HL-60 (cell line): ENCODE data around the gene TRA2A.

Source experiments
- CTCF ChIP-seq: IDR thresholded peaks from one replicate; pipeline ENCODE4 v1.5.1; 2011; ENCODE audit warnings: low read length, control low read depth, inconsistent platforms; ENCODE audit not compliant: insufficient read depth
- GABPA ChIP-seq: IDR thresholded peaks from 2 replicates; pipeline ENCODE4 v1.6.1; 2012; ENCODE audit warnings: low read depth
- SPI1 ChIP-seq: IDR thresholded peaks from 2 replicates; pipeline ENCODE4 v1.6.1; 2012; ENCODE audit warnings: low read depth, mild to moderate bottlenecking, borderline replicate concordance
- TF ChIP-seq, protein P1 (sequence below): IDR thresholded peaks from 2 replicates; pipeline ENCODE4 v1.6.1; 2012; ENCODE audit warnings: low read depth; ENCODE audit not compliant: insufficient replicate concordance

GRCh38 chr7:23533238-23533604, 1.4 kb upstream of the TRA2A start:
- TF ChIP-seq, protein P1, sequence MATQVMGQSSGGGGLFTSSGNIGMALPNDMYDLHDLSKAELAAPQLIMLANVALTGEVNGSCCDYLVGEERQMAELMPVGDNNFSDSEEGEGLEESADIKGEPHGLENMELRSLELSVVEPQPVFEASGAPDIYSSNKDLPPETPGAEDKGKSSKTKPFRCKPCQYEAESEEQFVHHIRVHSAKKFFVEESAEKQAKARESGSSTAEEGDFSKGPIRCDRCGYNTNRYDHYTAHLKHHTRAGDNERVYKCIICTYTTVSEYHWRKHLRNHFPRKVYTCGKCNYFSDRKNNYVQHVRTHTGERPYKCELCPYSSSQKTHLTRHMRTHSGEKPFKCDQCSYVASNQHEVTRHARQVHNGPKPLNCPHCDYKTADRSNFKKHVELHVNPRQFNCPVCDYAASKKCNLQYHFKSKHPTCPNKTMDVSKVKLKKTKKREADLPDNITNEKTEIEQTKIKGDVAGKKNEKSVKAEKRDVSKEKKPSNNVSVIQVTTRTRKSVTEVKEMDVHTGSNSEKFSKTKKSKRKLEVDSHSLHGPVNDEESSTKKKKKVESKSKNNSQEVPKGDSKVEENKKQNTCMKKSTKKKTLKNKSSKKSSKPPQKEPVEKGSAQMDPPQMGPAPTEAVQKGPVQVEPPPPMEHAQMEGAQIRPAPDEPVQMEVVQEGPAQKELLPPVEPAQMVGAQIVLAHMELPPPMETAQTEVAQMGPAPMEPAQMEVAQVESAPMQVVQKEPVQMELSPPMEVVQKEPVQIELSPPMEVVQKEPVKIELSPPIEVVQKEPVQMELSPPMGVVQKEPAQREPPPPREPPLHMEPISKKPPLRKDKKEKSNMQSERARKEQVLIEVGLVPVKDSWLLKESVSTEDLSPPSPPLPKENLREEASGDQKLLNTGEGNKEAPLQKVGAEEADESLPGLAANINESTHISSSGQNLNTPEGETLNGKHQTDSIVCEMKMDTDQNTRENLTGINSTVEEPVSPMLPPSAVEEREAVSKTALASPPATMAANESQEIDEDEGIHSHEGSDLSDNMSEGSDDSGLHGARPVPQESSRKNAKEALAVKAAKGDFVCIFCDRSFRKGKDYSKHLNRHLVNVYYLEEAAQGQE = no peak
- TF ChIP-seq CTCF (no peak), GABPA (no peak), SPI1 (no peak)
